K562 (cell line): ENCODE measurements around the gene LRFN2. TPM values are rescaled to one million over a fixed set of nuclear protein-coding genes. Genes with fewer than 3 reads are reported as not detected.

Experiments
- ATAC-seq: fragments of 200-7000 bp; cut with Tn5 transposase; 3 replicates; pipeline ENCODE4 v1.9.1; 2020; ENCODE audit warnings: moderate library complexity
- BruUV-seq: library from RNA; stranded (reverse); fragments of 400-500 nt; replicated peaks from 2 replicates; lab custom pipeline; 2021; lab: Mats Ljungman, UMichigan
- CTCF ChIA-PET: fragments of 300-600 bp; formaldehyde crosslinking; extraction: SDS; loops from one replicate; lab custom pipeline; 2021; ENCODE audit warnings: low intra/inter-chr PET ratio; lab: Yijun Ruan, JAX
- POLR2A ChIA-PET: fragments of 300-600, 350-650 bp; sonication (Branson Sonifier 250); formaldehyde crosslinking; extraction: SDS; loops from one replicate; lab custom pipeline; 2021; ENCODE audit warnings: antibody characterized with exemption, inconsistent platforms; lab: Yijun Ruan, JAX
- DNase-seq, 4 experiments: peaks; one replicate each; pipeline versions ENCODE4 v3.0.0 to v3.0.0-alpha.2; 2011 to 2018; ENCODE audit warnings: low spot score in 3 of 4, mixed read lengths in 3 of 4; ENCODE audit errors: extremely low read depth in 1 of 4
- FAIRE-seq: peaks from 2 replicates; lab custom pipeline; 2011; peaks lifted over from hg19 to GRCh38; lab: Jason Lieb, UNC
- H2AFZ ChIP-seq: 2 replicates; pipeline ENCODE4 v1.6.0; 2011; ENCODE audit warnings: low read depth, low read length, control low read depth, inconsistent platforms
- H3K27ac ChIP-seq: fragments of 200-600 bp; 3 replicates; pipeline ENCODE4 v1.8.0; 2011; ENCODE audit warnings: low read depth, mild to moderate bottlenecking, control low read depth, inconsistent platforms, low read length, moderate library complexity, mixed read lengths; ENCODE audit errors: extremely low read depth
- H3K27me3 ChIP-seq, 2 experiments: fragments of 300-600 bp in 1 of 2; 2 replicates in 1 of 2; 3 replicates in 1 of 2; pipeline versions ENCODE4 v1.6.0 to v1.8.0; 2011; ENCODE audit warnings: inconsistent platforms in 2 of 2, low read length in 2 of 2, mild to moderate bottlenecking in 1 of 2, mixed read lengths in 1 of 2, moderate library complexity in 1 of 2; ENCODE audit not compliant: control insufficient read depth in 2 of 2, insufficient read depth in 2 of 2
- H3K36me3 ChIP-seq: fragments of 300-600 bp; 3 replicates; pipeline ENCODE4 v1.8.0; 2011; ENCODE audit warnings: mild to moderate bottlenecking, low read length, inconsistent platforms; ENCODE audit not compliant: control insufficient read depth, insufficient read depth
- H3K4me1 ChIP-seq, 2 experiments: fragments of 200-600 bp in 1 of 2; replicated peaks in 1 of 2; 2 replicates in 1 of 2; 3 replicates in 1 of 2; pipeline versions ENCODE4 v1.5.1 to v1.8.0; 2011; ENCODE audit warnings: inconsistent platforms in 2 of 2, low read length in 2 of 2, mild to moderate bottlenecking in 1 of 2, mixed read lengths in 1 of 2, moderate library complexity in 1 of 2; ENCODE audit not compliant: control insufficient read depth in 2 of 2, insufficient read depth in 2 of 2
- H3K4me2 ChIP-seq: 2 replicates; pipeline ENCODE4 v1.6.1; 2011; ENCODE audit warnings: low read length, control low read depth, inconsistent platforms, mixed read lengths; ENCODE audit not compliant: insufficient read depth
- H3K4me3 ChIP-seq: fragments of 200-600 bp; sonication (generic), shearing (Covaris generic); 2 replicates; pipeline ENCODE4 v1.5.1; 2016; ENCODE audit warnings: control low read depth, inconsistent platforms
- H3K79me2 ChIP-seq: fragments of 200-600 bp; 3 replicates; pipeline ENCODE4 v1.8.0; 2011; ENCODE audit warnings: low read length, inconsistent platforms; ENCODE audit not compliant: control insufficient read depth, insufficient read depth
- H3K9ac ChIP-seq, 2 experiments: 2 replicates each; pipeline versions ENCODE4 v1.6.0 to v1.6.1; 2011; ENCODE audit warnings: low read depth in 2 of 2, low read length in 2 of 2, control low read depth in 1 of 2, inconsistent platforms in 1 of 2, mild to moderate bottlenecking in 1 of 2, mixed read lengths in 1 of 2; ENCODE audit not compliant: insufficient read depth in 1 of 2
- H3K9me1 ChIP-seq: one replicate; pipeline ENCODE4 v1.6.0; 2011; ENCODE audit warnings: inconsistent platforms, mild to moderate bottlenecking, low read length, moderate library complexity; ENCODE audit not compliant: control insufficient read depth, insufficient read depth
- H3K9me3 ChIP-seq: replicated peaks from 2 replicates; pipeline ENCODE4 v1.5.1; 2011; ENCODE audit warnings: low read depth, low read length, inconsistent platforms; ENCODE audit not compliant: control insufficient read depth, insufficient read depth
- H4K20me1 ChIP-seq: replicated peaks from 2 replicates; pipeline ENCODE4 v1.6.1; 2011; ENCODE audit warnings: low read length, inconsistent platforms, mixed read lengths; ENCODE audit not compliant: control insufficient read depth, insufficient read depth
- BCOR ChIP-seq: fragments of 450-650 bp; IDR thresholded peaks from 2 replicates; pipeline ENCODE4 v1.6.1; 2016
- HLTF ChIP-seq: fragments of 450-650 bp; IDR thresholded peaks from 2 replicates; pipeline ENCODE4 v1.6.1; 2016
- MYNN ChIP-seq, 2 experiments: sonication (generic); formaldehyde crosslinking in 1 of 2; IDR thresholded peaks; 2 replicates each; pipeline versions ENCODE4 v1.5.0 to v1.6.1; 2016 to 2020; ENCODE audit warnings: antibody characterized with exemption in 1 of 2, missing genetic modification reagents in 1 of 2
- NCOA2 ChIP-seq, 2 experiments: fragments of 450-650 bp; IDR thresholded peaks; 2 replicates each; pipeline ENCODE4 v1.6.1; 2018; ENCODE audit warnings: mild to moderate bottlenecking in 2 of 2, moderate library complexity in 1 of 2; ENCODE audit not compliant: partially characterized antibody in 2 of 2
- NR2F6 ChIP-seq: fragments of 450-650 bp; formaldehyde crosslinking; IDR thresholded peaks from 2 replicates; pipeline ENCODE4 v1.4.0; 2020; ENCODE audit warnings: mild to moderate bottlenecking
- RAD51 ChIP-seq: fragments of 450-650 bp; IDR thresholded peaks from 2 replicates; pipeline ENCODE4 v1.7.1; 2016; ENCODE audit warnings: low read depth, mild to moderate bottlenecking, borderline replicate concordance
- RBFOX2 ChIP-seq: fragments of 200-400 bp; formaldehyde crosslinking; IDR thresholded peaks from 2 replicates; pipeline ENCODE4 v1.6.1; 2017; ENCODE audit warnings: low read depth, mild to moderate bottlenecking, low read length, moderate library complexity
- TCFL5 ChIP-seq: fragments of 250-450 bp; sonication (Bioruptor Pico); conservative IDR thresholded peaks from 2 replicates; pipeline ENCODE4 v1.6.1; 2021; ENCODE audit warnings: mild to moderate bottlenecking, moderate library complexity, matching md5 sums
- WGBS: fragments of 100-300 bp; shearing (Covaris generic); methylation state at CpG from one replicate; pipeline ENCODE4 v1.1.6; 2016; ENCODE audit warnings: low coverage, mixed read lengths; ENCODE audit not compliant: insufficient coverage; ENCODE audit errors: missing lambda C conversion rate; 5-methylcytosine and 5-hydroxymethylcytosine counted together
- in situ Hi-C: fragments of 300-500 bp; cut with MboI; formaldehyde crosslinking; loops from 4 replicates; pipeline ENCODE4 v1.15.0; 2018; ENCODE audit warnings: inconsistent platforms, mixed read lengths
- intact Hi-C: fragments of 100-400 bp; cut with micrococcal nuclease; formaldehyde crosslinking; loops from 2 replicates; pipeline ENCODE4 v1.14.2; 2022
- polyA plus RNA-seq, 8 experiments: library from polyadenylated mRNA; depleted of rRNA in 4 of 8; stranded (reverse) in 5 of 8; unstranded in 3 of 8; fragments of >200 nt; fragmentation: Nextera tagmentation in 2 of 8; fragmentation: Illumina TruSeq in 1 of 8; extraction: Ambion mirVana in 2 of 8; extraction: Trizol in 1 of 8; gene quantifications; 2 replicates each; pipeline versions ENCODE4 v1.2.1 to v1.2.3, GENCODE V29; 2011 to 2014; ENCODE audit warnings: inconsistent platforms in 1 of 8, missing spikeins in 1 of 8
- total RNA-seq, 7 experiments: library from RNA; depleted of rRNA in 6 of 7; stranded (reverse); fragments of >200 nt in 6 of 7; fragmentation: Illumina TruSeq in 2 of 7; extraction: Trizol in 2 of 7; gene quantifications; 2 replicates each; pipeline versions ENCODE4 v1.2.1 to v1.2.3, GENCODE V29; 2011 to 2021; ENCODE audit warnings: low replicate concordance in 1 of 7
- TF ChIP-seq, protein P1 (sequence below): fragments of 450-650 bp; IDR thresholded peaks from 2 replicates; pipeline ENCODE4 v1.6.1; 2016; ENCODE audit warnings: low read depth
- TF ChIP-seq, protein P2 (sequence below): fragments of 250-450 bp; sonication (Bioruptor Pico); IDR thresholded peaks from 2 replicates; pipeline ENCODE4 v1.5.0; 2022; ENCODE audit warnings: mild to moderate bottlenecking
- TF ChIP-seq, protein P3 (sequence below): fragments of 450-650 bp; IDR thresholded peaks from 2 replicates; pipeline ENCODE4 v1.6.1; 2016; ENCODE audit warnings: borderline replicate concordance

Gene LRFN2
- total and polyA plus RNA-seq, 9 of the 15 experiments (the other 6 are each of a cell fraction or from before 2014, with no cell fraction given) = not detected

DNA sequence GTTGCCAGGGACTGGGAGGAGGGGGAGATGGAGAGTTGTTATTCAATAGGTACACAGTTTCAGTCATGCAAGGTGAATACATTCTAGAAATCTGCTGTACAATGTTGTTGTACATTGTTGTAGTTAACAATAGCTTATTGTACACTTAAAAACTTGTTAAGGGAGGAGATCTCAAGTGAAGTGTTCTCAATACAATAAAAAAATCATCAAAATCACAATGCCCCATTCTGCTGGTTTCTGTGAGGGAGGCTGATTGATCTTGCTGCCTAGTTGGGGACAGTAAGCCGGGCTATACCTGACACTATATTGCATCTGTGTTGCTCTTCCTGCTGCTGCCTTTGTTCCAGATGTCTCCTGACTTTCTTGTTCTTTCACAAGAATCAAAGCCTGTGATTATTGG, 232.1 kb downstream of the LRFN2 start:
- peaks cover 6% of the 10 kb centered on the region; the same call in 1 of the 2 replicates for H4K20me1 ChIP-seq
- no peaks in the 10 kb centered on the region for H3K79me2 ChIP-seq
- H3K4me2 ChIP-seq = no peak overlapping the region
- ChIA-PET POLR2A (interaction anchor here (0.6 kb wide), 1 partner anchor 967 kb away, joined by 3 read pairs; no protein-coding TSS in a partner anchor), CTCF (no interaction called here)
- no peak overlapping the region for H3K27ac ChIP-seq
- H3K9me1 ChIP-seq = no peaks in the 10 kb centered on the region
- no peak for ATAC-seq
- H3K9ac ChIP-seq = no peak overlapping the region
- no peak for FAIRE-seq
- H2AFZ ChIP-seq = no peak overlapping the region
- DNase-seq = peak in 1 of 4 experiments; percentile 2
- peaks cover 0 to 20% of the 10 kb centered on the region in 2 experiments; a peak in 3 of 5 replicates for H3K27me3 ChIP-seq
- no peaks in the 10 kb centered on the region for H3K36me3 ChIP-seq
- H3K4me3 ChIP-seq = no peak overlapping the region
- in situ Hi-C loops = no loop called here
- intact Hi-C loops = no loop called here
- no TSS peak for BruUV-seq
- WGBS = 0% methylated on average over 1 of the region's 1 CpG
- no peaks in the 10 kb centered on the region for H3K4me1 ChIP-seq
- no peaks in the 10 kb centered on the region for H3K9me3 ChIP-seq
- TF ChIP-seq, protein P1, sequence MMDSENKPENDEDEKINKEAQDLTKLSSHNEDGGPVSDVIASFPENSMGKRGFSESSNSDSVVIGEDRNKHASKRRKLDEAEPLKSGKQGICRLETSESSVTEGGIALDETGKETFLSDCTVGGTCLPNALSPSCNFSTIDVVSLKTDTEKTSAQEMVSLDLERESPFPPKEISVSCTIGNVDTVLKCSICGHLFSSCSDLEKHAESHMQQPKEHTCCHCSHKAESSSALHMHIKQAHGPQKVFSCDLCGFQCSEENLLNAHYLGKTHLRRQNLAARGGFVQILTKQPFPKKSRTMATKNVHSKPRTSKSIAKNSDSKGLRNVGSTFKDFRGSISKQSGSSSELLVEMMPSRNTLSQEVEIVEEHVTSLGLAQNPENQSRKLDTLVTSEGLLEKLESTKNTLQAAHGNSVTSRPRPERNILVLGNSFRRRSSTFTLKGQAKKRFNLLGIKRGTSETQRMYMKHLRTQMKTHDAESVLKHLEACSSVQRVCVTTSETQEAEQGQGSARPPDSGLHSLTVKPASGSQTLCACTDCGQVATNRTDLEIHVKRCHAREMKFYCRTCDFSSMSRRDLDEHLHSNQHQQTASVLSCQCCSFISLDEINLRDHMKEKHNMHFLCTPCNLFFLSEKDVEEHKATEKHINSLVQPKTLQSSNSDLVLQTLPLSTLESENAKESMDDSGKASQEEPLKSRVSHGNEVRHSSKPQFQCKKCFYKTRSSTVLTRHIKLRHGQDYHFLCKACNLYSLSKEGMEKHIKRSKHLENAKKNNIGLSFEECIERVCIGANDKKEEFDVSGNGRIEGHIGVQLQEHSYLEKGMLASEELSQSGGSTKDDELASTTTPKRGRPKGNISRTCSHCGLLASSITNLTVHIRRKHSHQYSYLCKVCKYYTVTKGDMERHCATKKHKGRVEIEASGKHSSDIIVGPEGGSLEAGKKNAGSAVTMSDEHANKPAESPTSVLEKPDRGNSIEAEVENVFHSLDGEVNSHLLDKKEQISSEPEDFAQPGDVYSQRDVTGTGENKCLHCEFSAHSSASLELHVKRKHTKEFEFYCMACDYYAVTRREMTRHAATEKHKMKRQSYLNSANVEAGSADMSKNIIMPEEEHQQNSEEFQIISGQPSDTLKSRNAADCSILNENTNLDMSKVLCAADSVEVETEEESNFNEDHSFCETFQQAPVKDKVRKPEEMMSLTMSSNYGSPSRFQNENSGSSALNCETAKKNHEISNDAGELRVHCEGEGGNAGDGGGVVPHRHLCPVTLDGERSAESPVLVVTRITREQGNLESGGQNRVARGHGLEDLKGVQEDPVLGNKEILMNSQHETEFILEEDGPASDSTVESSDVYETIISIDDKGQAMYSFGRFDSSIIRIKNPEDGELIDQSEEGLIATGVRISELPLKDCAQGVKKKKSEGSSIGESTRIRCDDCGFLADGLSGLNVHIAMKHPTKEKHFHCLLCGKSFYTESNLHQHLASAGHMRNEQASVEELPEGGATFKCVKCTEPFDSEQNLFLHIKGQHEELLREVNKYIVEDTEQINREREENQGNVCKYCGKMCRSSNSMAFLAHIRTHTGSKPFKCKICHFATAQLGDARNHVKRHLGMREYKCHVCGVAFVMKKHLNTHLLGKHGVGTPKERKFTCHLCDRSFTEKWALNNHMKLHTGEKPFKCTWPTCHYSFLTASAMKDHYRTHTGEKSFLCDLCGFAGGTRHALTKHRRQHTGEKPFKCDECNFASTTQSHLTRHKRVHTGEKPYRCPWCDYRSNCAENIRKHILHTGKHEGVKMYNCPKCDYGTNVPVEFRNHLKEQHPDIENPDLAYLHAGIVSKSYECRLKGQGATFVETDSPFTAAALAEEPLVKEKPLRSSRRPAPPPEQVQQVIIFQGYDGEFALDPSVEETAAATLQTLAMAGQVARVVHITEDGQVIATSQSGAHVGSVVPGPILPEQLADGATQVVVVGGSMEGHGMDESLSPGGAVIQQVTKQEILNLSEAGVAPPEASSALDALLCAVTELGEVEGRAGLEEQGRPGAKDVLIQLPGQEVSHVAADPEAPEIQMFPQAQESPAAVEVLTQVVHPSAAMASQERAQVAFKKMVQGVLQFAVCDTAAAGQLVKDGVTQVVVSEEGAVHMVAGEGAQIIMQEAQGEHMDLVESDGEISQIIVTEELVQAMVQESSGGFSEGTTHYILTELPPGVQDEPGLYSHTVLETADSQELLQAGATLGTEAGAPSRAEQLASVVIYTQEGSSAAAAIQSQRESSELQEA = no peak
- no peak for TF ChIP-seq BCOR
- no peak for TF ChIP-seq NCOA2 (IDR thresholded peaks at IDR 0.05; ENCODE audit: partially characterized antibody in 2 of 2)
- no peak for TF ChIP-seq HLTF
- TF ChIP-seq MYNN (IDR thresholded peaks at IDR 0.05) = no peak
- no peak for TF ChIP-seq MYNN (CRISPR knock-in tag; IDR thresholded peaks at IDR 0.05)
- TF ChIP-seq RAD51 = no peak
- no peak for TF ChIP-seq NR2F6
- TF ChIP-seq, protein P2, sequence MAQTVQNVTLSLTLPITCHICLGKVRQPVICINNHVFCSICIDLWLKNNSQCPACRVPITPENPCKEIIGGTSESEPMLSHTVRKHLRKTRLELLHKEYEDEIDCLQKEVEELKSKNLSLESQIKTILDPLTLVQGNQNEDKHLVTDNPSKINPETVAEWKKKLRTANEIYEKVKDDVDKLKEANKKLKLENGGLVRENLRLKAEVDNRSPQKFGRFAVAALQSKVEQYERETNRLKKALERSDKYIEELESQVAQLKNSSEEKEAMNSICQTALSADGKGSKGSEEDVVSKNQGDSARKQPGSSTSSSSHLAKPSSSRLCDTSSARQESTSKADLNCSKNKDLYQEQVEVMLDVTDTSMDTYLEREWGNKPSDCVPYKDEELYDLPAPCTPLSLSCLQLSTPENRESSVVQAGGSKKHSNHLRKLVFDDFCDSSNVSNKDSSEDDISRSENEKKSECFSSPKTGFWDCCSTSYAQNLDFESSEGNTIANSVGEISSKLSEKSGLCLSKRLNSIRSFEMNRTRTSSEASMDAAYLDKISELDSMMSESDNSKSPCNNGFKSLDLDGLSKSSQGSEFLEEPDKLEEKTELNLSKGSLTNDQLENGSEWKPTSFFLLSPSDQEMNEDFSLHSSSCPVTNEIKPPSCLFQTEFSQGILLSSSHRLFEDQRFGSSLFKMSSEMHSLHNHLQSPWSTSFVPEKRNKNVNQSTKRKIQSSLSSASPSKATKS = no peak
- TF ChIP-seq, protein P3, sequence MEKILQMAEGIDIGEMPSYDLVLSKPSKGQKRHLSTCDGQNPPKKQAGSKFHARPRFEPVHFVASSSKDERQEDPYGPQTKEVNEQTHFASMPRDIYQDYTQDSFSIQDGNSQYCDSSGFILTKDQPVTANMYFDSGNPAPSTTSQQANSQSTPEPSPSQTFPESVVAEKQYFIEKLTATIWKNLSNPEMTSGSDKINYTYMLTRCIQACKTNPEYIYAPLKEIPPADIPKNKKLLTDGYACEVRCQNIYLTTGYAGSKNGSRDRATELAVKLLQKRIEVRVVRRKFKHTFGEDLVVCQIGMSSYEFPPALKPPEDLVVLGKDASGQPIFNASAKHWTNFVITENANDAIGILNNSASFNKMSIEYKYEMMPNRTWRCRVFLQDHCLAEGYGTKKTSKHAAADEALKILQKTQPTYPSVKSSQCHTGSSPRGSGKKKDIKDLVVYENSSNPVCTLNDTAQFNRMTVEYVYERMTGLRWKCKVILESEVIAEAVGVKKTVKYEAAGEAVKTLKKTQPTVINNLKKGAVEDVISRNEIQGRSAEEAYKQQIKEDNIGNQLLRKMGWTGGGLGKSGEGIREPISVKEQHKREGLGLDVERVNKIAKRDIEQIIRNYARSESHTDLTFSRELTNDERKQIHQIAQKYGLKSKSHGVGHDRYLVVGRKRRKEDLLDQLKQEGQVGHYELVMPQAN = no peak
- no peak for TF ChIP-seq RBFOX2
- no peak for TF ChIP-seq TCFL5
